ENCODE data around the gene CASP6.

- TF ChIP-seq POLR2AphosphoS5 (IDR thresholded peaks at IDR 0.05; ENCODE audit: borderline replicate concordance, low read depth, low read length) = no peak
- no peak for TF ChIP-seq EZH2 (IDR thresholded peaks at IDR 0.05)
- TF ChIP-seq FOXP2 (optimal IDR thresholded peaks at IDR 0.05; ENCODE audit: control extremely low read depth, extremely low read length, insufficient read depth) = no peak
These were observed 36.3 kb upstream of the CASP6 start for GRCh38 chr4:109739547-109739946.

All from SK-N-MC (cell line).